GM12878 (cell line): ENCODE measurements around the gene NMRK1.

Source experiments
- DPF2 ChIP-seq: fragments of 450-650 bp; IDR thresholded peaks from 2 replicates; pipeline ENCODE4 v1.6.1; 2017; ENCODE audit warnings: mild to moderate bottlenecking
- GABPA ChIP-seq: IDR thresholded peaks from 2 replicates; pipeline ENCODE4 v1.6.1; 2014; ENCODE audit warnings: antibody characterized with exemption, low read depth, mild to moderate bottlenecking, inconsistent platforms
- NFYB ChIP-seq: IDR thresholded peaks from 2 replicates; pipeline ENCODE4 v1.6.1; 2011; ENCODE audit warnings: low read depth, mild to moderate bottlenecking, low read length, improper control_type of control experiment, moderate library complexity; ENCODE audit not compliant: insufficient read depth
- NR2C2 ChIP-seq: IDR thresholded peaks from 2 replicates; pipeline ENCODE4 v1.6.1; 2011; ENCODE audit warnings: borderline replicate concordance, low read depth; ENCODE audit not compliant: control insufficient read depth, insufficient read length
- PAX8 ChIP-seq: fragments of 450-650 bp; IDR thresholded peaks from 2 replicates; pipeline ENCODE4 v1.6.1; 2017; ENCODE audit warnings: mild to moderate bottlenecking, moderate library complexity
- POLR2AphosphoS5 ChIP-seq: IDR thresholded peaks from 2 replicates; pipeline ENCODE4 v1.6.1; 2011; ENCODE audit warnings: mild to moderate bottlenecking, low read length, inconsistent platforms
- RCOR1 ChIP-seq: conservative IDR thresholded peaks from 2 replicates; pipeline ENCODE4 v1.6.1; 2012; ENCODE audit warnings: low read depth, low read length, improper control_type of control experiment
- SMARCA5 ChIP-seq: fragments of 450-650 bp; IDR thresholded peaks from 2 replicates; pipeline ENCODE4 v1.6.1; 2017; ENCODE audit warnings: mild to moderate bottlenecking
- TCF12 ChIP-seq: IDR thresholded peaks from 2 replicates; pipeline ENCODE4 v1.6.1; 2011; ENCODE audit warnings: low read depth, mild to moderate bottlenecking, low read length
- ZNF384 ChIP-seq: IDR thresholded peaks from 2 replicates; pipeline ENCODE4 v1.6.1; 2012; ENCODE audit warnings: low read depth, mild to moderate bottlenecking, low read length, improper control_type of control experiment, borderline replicate concordance
- TF ChIP-seq, protein P1 (sequence below), 3 experiments: IDR thresholded peaks in 2 of 3; conservative IDR thresholded peaks in 1 of 3; 2 replicates each; pipeline ENCODE4 v1.5.1; 2011; ENCODE audit warnings: low read depth in 3 of 3, low read length in 3 of 3, mild to moderate bottlenecking in 3 of 3, control low read depth in 2 of 3, moderate library complexity in 2 of 3, inconsistent platforms in 1 of 3, mixed read lengths in 1 of 3; ENCODE audit not compliant: control insufficient read depth in 2 of 3, insufficient read depth in 1 of 3; ENCODE audit errors: extremely low read depth in 1 of 3
- TF ChIP-seq, protein P2 (sequence below): IDR thresholded peaks from 2 replicates; pipeline ENCODE4 v1.6.1; 2012; ENCODE audit warnings: low read depth, low read length, improper control_type of control experiment

DNA sequence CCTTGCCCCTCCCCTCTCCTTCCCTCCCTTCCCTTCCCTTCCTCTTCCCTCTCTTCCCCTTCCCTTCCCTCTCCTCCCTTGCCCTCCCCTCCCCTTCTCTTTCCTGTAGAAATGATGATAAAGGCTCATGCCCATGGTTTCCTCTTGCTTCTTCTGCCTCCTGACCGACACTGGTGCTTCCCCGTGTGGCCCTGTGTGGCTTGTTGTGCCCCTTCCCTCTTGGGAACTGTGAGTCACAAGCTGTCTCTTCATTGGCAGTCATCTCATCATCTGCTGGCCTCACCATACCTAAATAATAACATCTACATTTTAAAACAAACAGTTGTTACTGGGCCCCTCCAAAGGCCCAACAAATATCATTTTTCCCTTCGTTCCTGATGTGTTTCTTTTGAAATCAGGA lies 48.2 kb downstream of the NMRK1 start:
- no peak for TF ChIP-seq NFYB
- no peak for TF ChIP-seq NR2C2
- TF ChIP-seq, protein P1, sequence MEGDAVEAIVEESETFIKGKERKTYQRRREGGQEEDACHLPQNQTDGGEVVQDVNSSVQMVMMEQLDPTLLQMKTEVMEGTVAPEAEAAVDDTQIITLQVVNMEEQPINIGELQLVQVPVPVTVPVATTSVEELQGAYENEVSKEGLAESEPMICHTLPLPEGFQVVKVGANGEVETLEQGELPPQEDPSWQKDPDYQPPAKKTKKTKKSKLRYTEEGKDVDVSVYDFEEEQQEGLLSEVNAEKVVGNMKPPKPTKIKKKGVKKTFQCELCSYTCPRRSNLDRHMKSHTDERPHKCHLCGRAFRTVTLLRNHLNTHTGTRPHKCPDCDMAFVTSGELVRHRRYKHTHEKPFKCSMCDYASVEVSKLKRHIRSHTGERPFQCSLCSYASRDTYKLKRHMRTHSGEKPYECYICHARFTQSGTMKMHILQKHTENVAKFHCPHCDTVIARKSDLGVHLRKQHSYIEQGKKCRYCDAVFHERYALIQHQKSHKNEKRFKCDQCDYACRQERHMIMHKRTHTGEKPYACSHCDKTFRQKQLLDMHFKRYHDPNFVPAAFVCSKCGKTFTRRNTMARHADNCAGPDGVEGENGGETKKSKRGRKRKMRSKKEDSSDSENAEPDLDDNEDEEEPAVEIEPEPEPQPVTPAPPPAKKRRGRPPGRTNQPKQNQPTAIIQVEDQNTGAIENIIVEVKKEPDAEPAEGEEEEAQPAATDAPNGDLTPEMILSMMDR (IDR thresholded peaks at IDR 0.05 in 2 of 3, conservative IDR thresholded peaks at IDR 0.05 in 1 of 3; ENCODE audit: control insufficient read depth in 2 of 3, extremely low read depth in 1 of 3, insufficient read depth in 1 of 3, low read depth in 3 of 3, low read length in 3 of 3) = no peak
- no peak for TF ChIP-seq POLR2AphosphoS5
- no peak for TF ChIP-seq DPF2
- no peak for TF ChIP-seq SMARCA5
- no peak for TF ChIP-seq RCOR1
- no peak for TF ChIP-seq ZNF384
- TF ChIP-seq PAX8 = no peak
- TF ChIP-seq GABPA = no peak
- TF ChIP-seq, protein P2, sequence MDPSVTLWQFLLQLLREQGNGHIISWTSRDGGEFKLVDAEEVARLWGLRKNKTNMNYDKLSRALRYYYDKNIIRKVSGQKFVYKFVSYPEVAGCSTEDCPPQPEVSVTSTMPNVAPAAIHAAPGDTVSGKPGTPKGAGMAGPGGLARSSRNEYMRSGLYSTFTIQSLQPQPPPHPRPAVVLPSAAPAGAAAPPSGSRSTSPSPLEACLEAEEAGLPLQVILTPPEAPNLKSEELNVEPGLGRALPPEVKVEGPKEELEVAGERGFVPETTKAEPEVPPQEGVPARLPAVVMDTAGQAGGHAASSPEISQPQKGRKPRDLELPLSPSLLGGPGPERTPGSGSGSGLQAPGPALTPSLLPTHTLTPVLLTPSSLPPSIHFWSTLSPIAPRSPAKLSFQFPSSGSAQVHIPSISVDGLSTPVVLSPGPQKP = no peak
- no peak for TF ChIP-seq TCF12
